Ascending aorta (tissue), 2 donors: ENCODE results near the gene GPR107. TPM values are rescaled to one million over a fixed set of nuclear protein-coding genes. Genes with fewer than 3 reads are reported as not detected.

ENCODE experiments used
- DNase-seq, 2 donors: peaks; one replicate each; pipeline ENCODE4 v3.0.0-alpha.2; 2019; ENCODE audit warnings: low spot score in 2 of 2
- H3K27ac ChIP-seq, 2 donors: fragments of 200-600 bp; sonication (generic); one replicate each; pipeline ENCODE4 v1.5.1; 2016 to 2017; ENCODE audit warnings: mild to moderate bottlenecking in 1 of 2
- H3K27me3 ChIP-seq: fragments of 200-600 bp; sonication (generic); one replicate; pipeline ENCODE4 v1.5.1; 2017
- H3K36me3 ChIP-seq, 2 donors: fragments of 200-600 bp; sonication (generic); one replicate each; pipeline ENCODE4 v1.5.1; 2016
- H3K4me1 ChIP-seq, 2 donors: fragments of 200-600 bp; sonication (generic); one replicate each; pipeline ENCODE4 v1.5.1; 2016 to 2017; ENCODE audit warnings: mild to moderate bottlenecking in 1 of 2
- H3K4me3 ChIP-seq, 2 donors: fragments of 200-600 bp; sonication (generic); one replicate each; pipeline ENCODE4 v1.5.1; 2016 to 2017; ENCODE audit warnings: mild to moderate bottlenecking in 1 of 2
- H3K9me3 ChIP-seq, 2 donors: fragments of 200-600 bp; sonication (generic); one replicate each; pipeline ENCODE4 v1.5.1; 2016
- CTCF ChIP-seq, 3 experiments: fragments of 200-600 bp in 2 of 3; fragments of 450-650 bp in 1 of 3; sonication (generic) in 2 of 3; IDR thresholded peaks; one replicate each; pipeline ENCODE4 v1.5.1; 2016 to 2019; ENCODE audit warnings: antibody characterized with exemption in 3 of 3, mild to moderate bottlenecking in 1 of 3, moderate library complexity in 1 of 3
- intact Hi-C: fragments of 100-400 bp; cut with DNase I; formaldehyde crosslinking; loops from one replicate; pipeline ENCODE4 v1.15.1; 2023
- total RNA-seq: library from RNA; depleted of rRNA; stranded (reverse); fragments of >200 nt; gene quantifications from one replicate; pipeline ENCODE4 v1.1.0, GENCODE V29; 2016

Gene GPR107
- total RNA-seq, 1 donor from 2014 or later = 37.4 TPM

GRCh38 chr9:130124085-130124860 lies 70.6 kb downstream of the GPR107 start:
- intact Hi-C loops = no loop called here
- no peaks in the 10 kb centered on the region for H3K4me1 ChIP-seq
- H3K9me3 ChIP-seq = no peaks in the 10 kb centered on the region
- no peaks in the 10 kb centered on the region for H3K27me3 ChIP-seq
- no peak for TF ChIP-seq CTCF (IDR thresholded peaks at IDR 0.05)
- H3K36me3 ChIP-seq = peaks cover 45 to 47% of the 10 kb centered on the region in 2 donors
- no peak for DNase-seq
- no peak overlapping the region for H3K4me3 ChIP-seq
- no peak overlapping the region for H3K27ac ChIP-seq

GRCh38 chr9:130126721-130127433 lies 73.2 kb downstream of the GPR107 start:
- no peak for TF ChIP-seq CTCF (IDR thresholded peaks at IDR 0.05)
- Histone ChIP-seq H3K27ac (no peak overlapping the region), H3K4me1 (no peaks in the 10 kb centered on the region), H3K36me3 (peaks cover 58 to 61% of the 10 kb centered on the region in 2 donors), H3K9me3 (no peaks in the 10 kb centered on the region), H3K4me3 (no peak overlapping the region), H3K27me3 (no peaks in the 10 kb centered on the region)
- no peak for DNase-seq
- intact Hi-C loops = no loop called here

GRCh38 chr9:130128251-130128650 lies 74.5 kb downstream of the GPR107 start:
- intact Hi-C loops = no loop called here
- H3K36me3 ChIP-seq = peaks cover 49 to 62% of the 10 kb centered on the region in 2 donors
- TF ChIP-seq CTCF (IDR thresholded peaks at IDR 0.05) = no peak
- H3K4me1 ChIP-seq = no peaks in the 10 kb centered on the region
- no peak for DNase-seq
- H3K27ac ChIP-seq = peak overlapping the region; percentile 38 to 45
- no peaks in the 10 kb centered on the region for H3K27me3 ChIP-seq
- no peaks in the 10 kb centered on the region for H3K9me3 ChIP-seq
- no peak overlapping the region for H3K4me3 ChIP-seq

GRCh38 chr9:130128733-130129431 lies 75.2 kb downstream of the GPR107 start:
- peak; percentile 31 to 77 for DNase-seq
- H3K36me3 ChIP-seq = peaks cover 42 to 66% of the 10 kb centered on the region in 2 donors

More at GRCh38 chr9:130128733-130129431, 75.2 kb downstream of the GPR107 start:
- no peak overlapping the region for H3K4me3 ChIP-seq
- peak overlapping the region; percentile 46 to 64 for H3K27ac ChIP-seq
- intact Hi-C loops = no loop called here
- no peaks in the 10 kb centered on the region for H3K4me1 ChIP-seq
- no peak for TF ChIP-seq CTCF (IDR thresholded peaks at IDR 0.05)
- no peaks in the 10 kb centered on the region for H3K9me3 ChIP-seq
- no peaks in the 10 kb centered on the region for H3K27me3 ChIP-seq
